ENCODE data around the gene AVPR2. TPM values are rescaled to one million over a fixed set of nuclear protein-coding genes. Genes with fewer than 3 reads are reported as not detected.

The AVPR2 gene
- total RNA-seq, 1 donor from 2014 or later, result not detected

DNA sequence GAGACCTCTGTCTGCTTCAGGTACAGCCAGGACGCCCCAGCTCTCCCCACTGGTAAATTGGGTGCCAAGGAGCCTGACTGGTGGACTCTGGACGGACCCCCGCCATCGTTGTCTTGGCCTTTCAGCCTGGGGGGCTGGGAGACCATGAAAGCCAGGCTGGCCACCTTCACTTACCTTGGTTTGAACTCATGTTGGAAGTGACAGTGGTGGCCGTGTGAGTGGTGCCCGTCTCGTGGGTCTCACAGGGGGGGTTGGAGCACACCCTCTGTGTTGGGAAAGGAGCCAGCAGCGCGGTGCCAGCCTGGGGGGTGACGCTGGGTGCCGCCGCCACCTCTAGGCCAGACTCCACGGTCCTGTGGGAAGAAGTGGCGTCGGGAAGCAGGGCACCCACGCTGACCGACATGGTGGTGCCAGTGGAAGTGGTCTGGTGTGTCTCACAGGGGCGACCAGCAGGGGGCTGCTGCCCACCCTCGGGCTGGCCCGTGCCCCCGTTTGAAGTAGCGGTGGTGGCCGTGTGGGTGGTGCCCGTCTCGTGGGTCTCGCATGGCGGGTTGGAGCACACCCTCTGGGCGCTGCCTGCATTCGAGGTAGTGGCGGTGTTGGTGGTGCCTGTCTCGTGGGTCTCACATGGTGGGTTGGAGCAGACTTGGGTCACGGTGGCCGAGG lies 49.6 kb downstream of the AVPR2 start:
- TF ChIP-seq, protein P1, sequence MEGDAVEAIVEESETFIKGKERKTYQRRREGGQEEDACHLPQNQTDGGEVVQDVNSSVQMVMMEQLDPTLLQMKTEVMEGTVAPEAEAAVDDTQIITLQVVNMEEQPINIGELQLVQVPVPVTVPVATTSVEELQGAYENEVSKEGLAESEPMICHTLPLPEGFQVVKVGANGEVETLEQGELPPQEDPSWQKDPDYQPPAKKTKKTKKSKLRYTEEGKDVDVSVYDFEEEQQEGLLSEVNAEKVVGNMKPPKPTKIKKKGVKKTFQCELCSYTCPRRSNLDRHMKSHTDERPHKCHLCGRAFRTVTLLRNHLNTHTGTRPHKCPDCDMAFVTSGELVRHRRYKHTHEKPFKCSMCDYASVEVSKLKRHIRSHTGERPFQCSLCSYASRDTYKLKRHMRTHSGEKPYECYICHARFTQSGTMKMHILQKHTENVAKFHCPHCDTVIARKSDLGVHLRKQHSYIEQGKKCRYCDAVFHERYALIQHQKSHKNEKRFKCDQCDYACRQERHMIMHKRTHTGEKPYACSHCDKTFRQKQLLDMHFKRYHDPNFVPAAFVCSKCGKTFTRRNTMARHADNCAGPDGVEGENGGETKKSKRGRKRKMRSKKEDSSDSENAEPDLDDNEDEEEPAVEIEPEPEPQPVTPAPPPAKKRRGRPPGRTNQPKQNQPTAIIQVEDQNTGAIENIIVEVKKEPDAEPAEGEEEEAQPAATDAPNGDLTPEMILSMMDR (IDR thresholded peaks at IDR 0.05), result no peak
- peaks cover 10% of the 10 kb centered on the region for H3K4me1 Mint-ChIP-seq (ENCODE audit: low read depth)
- peak overlapping the region; percentile 41 for H3K27ac Mint-ChIP-seq (ENCODE audit: unreplicated experiment)
- H3K9me3 Mint-ChIP-seq (ENCODE audit: low read depth), result no peaks in the 10 kb centered on the region
- peaks cover 43% of the 10 kb centered on the region for H3K36me3 Mint-ChIP-seq (ENCODE audit: low read depth)
- no peaks in the 10 kb centered on the region for H3K27me3 Mint-ChIP-seq (ENCODE audit: low read depth)
- no peak for DNase-seq (ENCODE audit: low spot score)
- H3K4me3 Mint-ChIP-seq (ENCODE audit: unreplicated experiment), result no peak overlapping the region

DNA sequence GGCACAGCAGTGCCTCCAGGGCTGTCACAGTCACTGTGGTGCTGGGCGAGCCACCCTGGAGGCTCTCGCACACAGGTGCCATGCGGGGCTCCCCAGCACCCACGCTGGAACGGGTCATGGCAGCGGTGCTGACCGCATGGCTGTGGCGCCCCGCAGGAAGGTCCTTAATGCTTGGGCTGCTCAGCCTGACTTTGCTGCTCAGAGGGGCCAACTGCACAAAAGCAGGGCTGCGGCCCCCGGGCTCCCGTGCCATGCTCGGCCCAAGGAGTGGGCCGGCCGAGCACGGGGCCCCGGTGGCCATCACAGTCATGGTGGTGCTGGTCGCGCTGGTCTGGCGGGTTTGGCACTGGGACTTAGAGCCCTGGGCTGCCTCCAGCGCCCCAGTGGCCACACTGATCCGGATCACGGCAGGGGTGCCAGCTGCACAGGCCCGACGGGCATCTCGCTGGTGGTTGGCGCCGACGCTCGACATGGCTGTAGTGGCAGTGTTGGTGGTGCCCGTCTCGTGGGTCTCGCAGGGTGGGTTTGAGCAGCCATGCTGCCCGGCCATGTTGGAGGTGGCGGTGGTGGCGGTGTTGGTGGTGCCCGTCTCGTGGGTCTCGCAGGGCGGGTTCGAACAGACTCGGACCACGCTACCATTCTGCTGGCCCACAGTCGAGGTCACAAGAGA lies 50.2 kb downstream of the AVPR2 start:
- H3K4me3 Mint-ChIP-seq (ENCODE audit: unreplicated experiment), result no peak overlapping the region
- H3K4me1 Mint-ChIP-seq (ENCODE audit: low read depth), result peaks cover 10% of the 10 kb centered on the region
- no peak for DNase-seq (ENCODE audit: low spot score)
- H3K36me3 Mint-ChIP-seq (ENCODE audit: low read depth), result peaks cover 42% of the 10 kb centered on the region
- H3K9me3 Mint-ChIP-seq (ENCODE audit: low read depth), result no peaks in the 10 kb centered on the region
- TF ChIP-seq, protein P1 (IDR thresholded peaks at IDR 0.05), result no peak
- peak overlapping the region; percentile 41 for H3K27ac Mint-ChIP-seq (ENCODE audit: unreplicated experiment)
- no peaks in the 10 kb centered on the region for H3K27me3 Mint-ChIP-seq (ENCODE audit: low read depth)

DNA sequence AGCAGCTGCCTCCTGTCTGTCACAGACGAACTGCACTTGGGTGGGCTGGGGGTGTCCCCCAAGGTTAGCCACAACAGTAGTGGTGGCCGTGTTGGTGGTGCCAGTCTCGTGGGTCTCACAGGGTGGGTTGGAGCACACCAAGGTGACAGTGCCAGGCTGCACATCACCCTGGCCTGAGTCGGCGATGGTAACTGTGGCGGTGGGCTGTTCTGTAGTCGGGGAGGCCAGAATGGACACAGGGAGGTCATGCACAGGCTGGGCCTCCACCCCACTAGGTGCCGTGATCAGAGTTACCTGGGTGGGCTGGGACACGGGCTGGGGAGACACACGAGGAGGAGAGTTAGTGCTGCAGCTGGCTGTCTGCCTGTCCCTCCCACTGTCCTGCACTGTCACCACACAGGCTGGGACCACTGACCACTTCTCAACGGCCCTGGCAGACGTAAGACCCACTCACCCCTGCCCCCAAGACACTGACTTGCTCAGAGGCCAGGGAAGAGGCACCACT lies 50.8 kb downstream of the AVPR2 start:
- DNase-seq (ENCODE audit: low spot score), result peak; percentile 94
- H3K36me3 Mint-ChIP-seq (ENCODE audit: low read depth), result peaks cover 45% of the 10 kb centered on the region
- no peak overlapping the region for H3K4me3 Mint-ChIP-seq (ENCODE audit: unreplicated experiment)
- peak overlapping the region; percentile 45 for H3K27ac Mint-ChIP-seq (ENCODE audit: unreplicated experiment)
- TF ChIP-seq, protein P1 (IDR thresholded peaks at IDR 0.05), result no peak
- no peaks in the 10 kb centered on the region for H3K27me3 Mint-ChIP-seq (ENCODE audit: low read depth)
- no peaks in the 10 kb centered on the region for H3K9me3 Mint-ChIP-seq (ENCODE audit: low read depth)
- H3K4me1 Mint-ChIP-seq (ENCODE audit: low read depth), result peaks cover 10% of the 10 kb centered on the region

DNA sequence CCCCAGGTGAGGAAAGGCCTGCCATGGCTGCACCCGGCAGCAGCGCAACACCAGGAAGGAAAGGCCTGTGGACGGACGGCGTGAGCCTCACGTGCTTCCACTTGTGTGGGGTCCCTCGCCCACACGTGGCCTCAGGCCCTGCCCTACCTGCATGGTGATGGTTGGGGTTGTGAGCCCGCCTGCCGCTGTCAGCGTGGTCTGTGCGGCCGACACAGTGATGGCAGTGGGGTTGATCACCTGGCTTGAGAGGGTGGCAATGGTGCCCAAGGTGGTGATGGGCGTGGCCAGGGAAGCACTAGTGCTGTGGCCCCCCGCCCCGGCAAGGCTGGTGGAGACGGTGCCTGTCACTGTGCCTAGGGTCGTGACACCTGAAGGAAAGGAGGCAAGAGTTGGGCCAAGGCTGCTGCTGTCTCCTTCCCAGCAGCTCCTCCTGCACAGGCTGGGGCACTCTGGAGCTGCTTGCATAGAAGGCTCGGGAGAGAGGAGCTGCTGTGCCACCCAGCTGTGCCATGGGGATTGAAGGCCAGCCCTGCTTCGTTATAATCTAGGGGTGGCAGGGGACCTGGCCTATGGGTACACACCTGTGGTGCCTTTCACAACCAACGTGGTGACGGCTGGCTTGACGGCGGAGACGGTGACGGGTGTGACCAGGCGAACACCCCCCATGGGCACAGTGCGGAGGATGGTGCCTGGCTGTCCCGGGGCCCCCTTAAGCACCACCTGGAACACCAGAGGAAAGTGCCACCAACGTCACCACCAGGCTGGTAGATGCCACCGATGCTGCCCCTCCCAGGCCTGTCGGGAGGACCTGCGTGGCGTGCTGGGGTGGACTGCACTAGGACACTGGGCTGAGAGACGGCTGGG lies 51.8 kb downstream of the AVPR2 start:
- Mint-ChIP-seq H3K27me3 (ENCODE audit: low read depth) (no peaks in the 10 kb centered on the region), H3K27ac (ENCODE audit: unreplicated experiment) (no peak overlapping the region), H3K4me1 (ENCODE audit: low read depth) (peaks cover 10% of the 10 kb centered on the region), H3K4me3 (ENCODE audit: unreplicated experiment) (no peak overlapping the region), H3K36me3 (ENCODE audit: low read depth) (peaks cover 45% of the 10 kb centered on the region), H3K9me3 (ENCODE audit: low read depth) (no peaks in the 10 kb centered on the region)
- TF ChIP-seq, protein P1 (IDR thresholded peaks at IDR 0.05), result no peak
- DNase-seq (ENCODE audit: low spot score), result peak; percentile 85

Other genes starting within 250 kb of the AVPR2 start
- gene PNCK, start 230.9 kb upstream of the AVPR2 start, total RNA-seq, result 3.2 to 3.8 TPM (median 3.5 TPM) in 3 replicates
- 47.6 to 71.1 TPM (median 70.6 TPM) in 3 replicates for gene SLC6A8, start 216.7 kb upstream of the AVPR2 start, total RNA-seq
- gene BCAP31, start 180.3 kb upstream of the AVPR2 start, total RNA-seq, result 144 to 153 TPM (median 147 TPM) in 3 replicates
- 19.0 to 25.4 TPM (median 20.3 TPM) in 3 replicates for gene ABCD1, start 179.8 kb upstream of the AVPR2 start, total RNA-seq
- 8.5 to 36.3 TPM (median 34.8 TPM) in 3 replicates for gene PLXNB3, start 140.4 kb upstream of the AVPR2 start, total RNA-seq
- gene SRPK3, start 123.6 kb upstream of the AVPR2 start, total RNA-seq, result 0.18 to 0.50 TPM in 2 of 3 replicates, not detected in the other
- gene IDH3G, start 110.3 kb upstream of the AVPR2 start, total RNA-seq, result 42.8 to 49.6 TPM (median 46.9 TPM) in 3 replicates
- 245 to 356 TPM (median 257 TPM) in 3 replicates for gene SSR4, start 110.0 kb upstream of the AVPR2 start, total RNA-seq
- gene PDZD4, start 74.1 kb upstream of the AVPR2 start, total RNA-seq, result 24.8 to 27.2 TPM (median 25.4 TPM) in 3 replicates
- 2.2 to 2.9 TPM (median 2.5 TPM) in 3 replicates for gene L1CAM, start 18.5 kb upstream of the AVPR2 start, total RNA-seq
- 2.8 to 3.7 TPM (median 3.1 TPM) in 3 replicates for gene ARHGAP4, start 21.6 kb downstream of the AVPR2 start, total RNA-seq
- gene NAA10, start 30.4 kb downstream of the AVPR2 start, total RNA-seq, result 89.5 to 99.8 TPM (median 91.4 TPM) in 3 replicates
- 6.5 to 13.4 TPM (median 13.1 TPM) in 3 replicates for gene RENBP, start 40.0 kb downstream of the AVPR2 start, total RNA-seq
- gene HCFC1, start 67.1 kb downstream of the AVPR2 start, total RNA-seq, result 60.1 to 89.9 TPM (median 67.2 TPM) in 3 replicates
- gene TMEM187, start 68.1 kb downstream of the AVPR2 start, total RNA-seq, result 12.3 to 20.3 TPM (median 18.3 TPM) in 3 replicates
- gene IRAK1, start 115.2 kb downstream of the AVPR2 start, total RNA-seq, result 88.0 to 113 TPM (median 104 TPM) in 3 replicates
- 32.3 to 35.5 TPM (median 34.2 TPM) in 3 replicates for gene MECP2, start 193.0 kb downstream of the AVPR2 start, total RNA-seq
- not detected in 3 replicates for gene OPN1LW, start 239.6 kb downstream of the AVPR2 start, total RNA-seq

Measured in chondrocyte (in vitro differentiated cells).